Ascending aorta (tissue), 2 donors: Measurements from ENCODE around the gene JAZF1. TPM values are rescaled to one million over a fixed set of nuclear protein-coding genes. Genes with fewer than 3 reads are reported as not detected.

Experiments
- DNase-seq, 2 donors: peaks; one replicate each; pipeline ENCODE4 v3.0.0-alpha.2; 2019; ENCODE audit warnings: low spot score in 2 of 2
- H3K27ac ChIP-seq, 2 donors: fragments of 200-600 bp; sonication (generic); one replicate each; pipeline ENCODE4 v1.5.1; 2016 to 2017; ENCODE audit warnings: mild to moderate bottlenecking in 1 of 2
- H3K27me3 ChIP-seq: fragments of 200-600 bp; sonication (generic); one replicate; pipeline ENCODE4 v1.5.1; 2017
- H3K36me3 ChIP-seq, 2 donors: fragments of 200-600 bp; sonication (generic); one replicate each; pipeline ENCODE4 v1.5.1; 2016
- H3K4me1 ChIP-seq, 2 donors: fragments of 200-600 bp; sonication (generic); one replicate each; pipeline ENCODE4 v1.5.1; 2016 to 2017; ENCODE audit warnings: mild to moderate bottlenecking in 1 of 2
- H3K4me3 ChIP-seq, 2 donors: fragments of 200-600 bp; sonication (generic); one replicate each; pipeline ENCODE4 v1.5.1; 2016 to 2017; ENCODE audit warnings: mild to moderate bottlenecking in 1 of 2
- H3K9me3 ChIP-seq, 2 donors: fragments of 200-600 bp; sonication (generic); one replicate each; pipeline ENCODE4 v1.5.1; 2016
- intact Hi-C: fragments of 100-400 bp; cut with DNase I; formaldehyde crosslinking; loops from one replicate; pipeline ENCODE4 v1.15.1; 2023
- total RNA-seq: library from RNA; depleted of rRNA; stranded (reverse); fragments of >200 nt; gene quantifications from one replicate; pipeline ENCODE4 v1.1.0, GENCODE V29; 2016
- TF ChIP-seq, protein P1 (sequence below), 3 experiments: fragments of 200-600 bp in 2 of 3; fragments of 450-650 bp in 1 of 3; sonication (generic) in 2 of 3; IDR thresholded peaks; one replicate each; pipeline ENCODE4 v1.5.1; 2016 to 2019; ENCODE audit warnings: antibody characterized with exemption in 3 of 3, mild to moderate bottlenecking in 1 of 3, moderate library complexity in 1 of 3

The JAZF1 gene
- total RNA-seq, 1 donor from 2014 or later = 37.7 TPM

DNA sequence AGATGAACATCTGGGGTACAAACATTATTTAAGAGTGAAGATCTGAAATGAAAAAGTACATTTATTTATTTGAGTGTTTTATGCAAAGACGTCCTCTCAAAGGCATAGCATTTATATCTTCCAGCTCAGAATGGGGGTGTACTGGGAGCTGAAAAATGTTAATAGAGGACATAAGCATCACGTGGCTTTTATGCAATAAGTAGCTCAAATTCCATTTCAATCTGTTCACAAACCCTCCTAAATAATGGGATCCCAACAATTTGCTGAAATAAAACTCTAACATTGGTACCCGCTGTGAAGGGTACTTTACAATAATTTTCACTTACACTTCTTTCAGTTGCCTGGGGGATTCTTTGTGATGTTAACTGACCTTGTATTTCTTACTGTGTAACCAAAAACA, 268.7 kb downstream of the JAZF1 start:
- Histone ChIP-seq H3K9me3 (no peaks in the 10 kb centered on the region), H3K4me1 (no peaks in the 10 kb centered on the region), H3K27ac (no peak overlapping the region), H3K4me3 (no peak overlapping the region), H3K36me3 (no peaks in the 10 kb centered on the region), H3K27me3 (no peaks in the 10 kb centered on the region)
- intact Hi-C loops = no loop called here
- no peak for DNase-seq
- TF ChIP-seq, protein P1, sequence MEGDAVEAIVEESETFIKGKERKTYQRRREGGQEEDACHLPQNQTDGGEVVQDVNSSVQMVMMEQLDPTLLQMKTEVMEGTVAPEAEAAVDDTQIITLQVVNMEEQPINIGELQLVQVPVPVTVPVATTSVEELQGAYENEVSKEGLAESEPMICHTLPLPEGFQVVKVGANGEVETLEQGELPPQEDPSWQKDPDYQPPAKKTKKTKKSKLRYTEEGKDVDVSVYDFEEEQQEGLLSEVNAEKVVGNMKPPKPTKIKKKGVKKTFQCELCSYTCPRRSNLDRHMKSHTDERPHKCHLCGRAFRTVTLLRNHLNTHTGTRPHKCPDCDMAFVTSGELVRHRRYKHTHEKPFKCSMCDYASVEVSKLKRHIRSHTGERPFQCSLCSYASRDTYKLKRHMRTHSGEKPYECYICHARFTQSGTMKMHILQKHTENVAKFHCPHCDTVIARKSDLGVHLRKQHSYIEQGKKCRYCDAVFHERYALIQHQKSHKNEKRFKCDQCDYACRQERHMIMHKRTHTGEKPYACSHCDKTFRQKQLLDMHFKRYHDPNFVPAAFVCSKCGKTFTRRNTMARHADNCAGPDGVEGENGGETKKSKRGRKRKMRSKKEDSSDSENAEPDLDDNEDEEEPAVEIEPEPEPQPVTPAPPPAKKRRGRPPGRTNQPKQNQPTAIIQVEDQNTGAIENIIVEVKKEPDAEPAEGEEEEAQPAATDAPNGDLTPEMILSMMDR (IDR thresholded peaks at IDR 0.05) = no peak

DNA sequence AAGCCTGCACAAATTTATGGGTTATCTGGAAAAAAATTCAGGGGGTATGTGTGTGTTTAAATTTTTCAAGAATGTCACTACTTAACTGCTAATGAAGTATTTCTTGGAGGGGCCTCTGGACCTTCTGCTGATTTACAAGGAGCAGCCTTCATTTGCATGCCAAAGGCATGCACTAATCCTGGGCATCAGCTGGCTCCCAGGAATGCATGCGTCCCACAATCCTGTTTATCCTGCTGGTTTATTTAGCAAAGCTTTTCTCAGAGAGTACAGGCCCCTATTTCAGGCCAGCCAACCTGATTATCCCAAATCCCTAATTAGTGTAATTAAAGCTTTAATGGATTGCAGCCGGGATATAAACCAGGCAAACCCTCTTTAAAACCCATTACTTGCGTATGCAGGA, 270.3 kb downstream of the JAZF1 start:
- no peaks in the 10 kb centered on the region for H3K4me1 ChIP-seq
- no peaks in the 10 kb centered on the region for H3K9me3 ChIP-seq
- TF ChIP-seq, protein P1 (IDR thresholded peaks at IDR 0.05) = no peak
- no peak overlapping the region for H3K27ac ChIP-seq
- H3K4me3 ChIP-seq = no peak overlapping the region
- H3K36me3 ChIP-seq = no peaks in the 10 kb centered on the region
- DNase-seq = no peak
- intact Hi-C loops = no loop called here
- H3K27me3 ChIP-seq = no peaks in the 10 kb centered on the region

DNA sequence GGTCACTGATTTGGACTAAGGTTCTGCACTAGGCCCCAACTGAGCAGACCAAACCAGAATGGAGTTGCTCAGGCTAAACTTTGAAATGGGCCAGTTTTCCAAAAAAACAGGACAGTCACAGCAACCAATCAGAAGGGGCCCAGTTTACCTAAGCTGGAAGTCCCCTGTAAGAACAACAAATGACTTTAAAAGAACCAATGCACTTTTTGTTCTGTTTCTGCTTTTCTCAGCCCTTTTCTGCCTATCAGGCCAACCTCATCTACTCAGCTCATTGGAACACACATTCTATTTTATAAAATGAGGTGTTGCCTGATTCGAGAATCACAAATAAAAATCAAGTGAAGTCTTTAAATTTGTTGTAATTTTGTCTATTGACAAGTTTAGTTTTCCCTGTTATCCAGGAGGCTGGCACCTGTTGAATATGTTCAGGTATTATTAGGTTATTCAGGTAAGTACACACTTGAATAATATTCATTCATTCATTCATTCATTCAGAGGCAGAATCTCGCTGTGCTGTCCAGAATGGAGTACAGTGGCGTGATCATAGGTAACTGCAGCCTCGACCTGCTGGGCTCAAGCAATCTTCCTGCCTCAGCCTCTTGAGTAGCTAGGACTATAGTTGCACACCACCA, 271.9 kb downstream of the JAZF1 start:
- intact Hi-C loops = no loop called here
- no peaks in the 10 kb centered on the region for H3K9me3 ChIP-seq
- DNase-seq = no peak

DNA sequence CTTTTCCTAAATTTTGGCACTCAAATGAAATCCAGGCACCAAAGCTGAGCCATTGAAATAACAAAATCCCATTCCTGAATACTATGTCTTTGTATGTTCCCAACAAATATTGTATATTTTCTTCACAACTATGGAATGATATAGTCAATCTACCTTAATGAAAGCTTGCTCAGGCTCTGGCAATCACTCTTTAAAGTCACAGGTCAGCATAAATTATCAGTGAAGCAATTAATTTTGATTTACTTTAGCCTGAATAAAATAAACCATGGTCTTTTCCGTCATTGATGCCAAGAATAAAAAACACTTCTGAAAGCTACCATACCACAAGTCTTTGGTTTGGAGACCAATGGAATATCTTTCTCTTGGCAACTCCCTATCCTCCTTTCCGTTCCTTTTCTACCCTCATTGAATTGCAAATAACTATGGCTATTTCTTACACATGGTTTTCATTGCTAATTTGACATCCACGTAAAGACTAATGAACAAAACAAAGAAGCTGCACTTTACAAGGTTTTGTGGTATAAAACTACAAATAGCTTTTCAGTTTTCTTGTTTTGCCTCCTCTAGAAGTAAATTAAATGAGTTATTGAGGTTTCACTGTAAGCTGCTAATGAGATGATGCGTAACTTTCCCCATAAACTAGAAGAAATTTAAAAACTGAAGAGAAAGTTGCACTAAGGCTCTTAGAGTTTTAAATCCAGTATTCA, 274.1 kb downstream of the JAZF1 start:
- intact Hi-C loops = no loop called here
- no peaks in the 10 kb centered on the region for H3K27me3 ChIP-seq
- TF ChIP-seq, protein P1 (IDR thresholded peaks at IDR 0.05) = no peak

More for the DNA sequence above, 271.9 kb downstream of the JAZF1 start:
- TF ChIP-seq, protein P1 (IDR thresholded peaks at IDR 0.05) = no peak
- H3K27me3 ChIP-seq = no peaks in the 10 kb centered on the region
- H3K27ac ChIP-seq = no peak overlapping the region
- H3K4me3 ChIP-seq = no peak overlapping the region
- H3K36me3 ChIP-seq = no peaks in the 10 kb centered on the region
- H3K4me1 ChIP-seq = no peaks in the 10 kb centered on the region

DNA sequence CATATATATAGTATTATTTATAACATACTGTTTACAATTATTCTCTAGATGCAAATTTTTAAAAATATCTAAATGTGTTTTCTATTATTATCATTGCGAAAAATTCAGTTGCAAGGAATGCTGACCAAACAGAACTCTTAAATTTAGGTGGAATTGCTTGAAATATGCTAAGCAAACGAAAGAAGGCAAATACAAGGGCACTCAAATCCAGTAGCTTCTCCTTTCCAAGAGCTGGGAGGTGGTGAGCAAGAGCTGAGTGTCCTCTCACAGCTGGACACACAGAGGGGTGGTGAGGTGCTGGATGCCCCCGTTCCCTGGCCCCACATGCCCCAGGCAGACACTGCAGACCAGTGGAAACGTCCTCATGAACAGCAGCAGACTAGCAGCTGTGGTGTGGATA, 274.6 kb downstream of the JAZF1 start:
- no peak for DNase-seq
- H3K36me3 ChIP-seq = no peaks in the 10 kb centered on the region
- peaks cover 0 to 8% of the 10 kb centered on the region in 2 donors for H3K4me1 ChIP-seq
- H3K27ac ChIP-seq = no peak overlapping the region
- H3K27me3 ChIP-seq = no peaks in the 10 kb centered on the region
- H3K9me3 ChIP-seq = no peaks in the 10 kb centered on the region
- intact Hi-C loops = no loop called here
- no peak overlapping the region for H3K4me3 ChIP-seq
- TF ChIP-seq, protein P1 (IDR thresholded peaks at IDR 0.05) = no peak

More for the DNA sequence above, 274.1 kb downstream of the JAZF1 start:
- Histone ChIP-seq H3K27ac (no peak overlapping the region), H3K9me3 (no peaks in the 10 kb centered on the region), H3K36me3 (no peaks in the 10 kb centered on the region), H3K4me3 (no peak overlapping the region), H3K4me1 (peaks cover 0 to 4% of the 10 kb centered on the region in 2 donors)
- DNase-seq = no peak
